ENCODE data around the gene SLC23A1. TPM values are rescaled to one million over a fixed set of nuclear protein-coding genes. Genes with fewer than 3 reads are reported as not detected.

SLC23A1 gene
- total and polyA plus RNA-seq, 3 donors from 2014 or later, result 0.34 TPM; not detected in 2

DNA sequence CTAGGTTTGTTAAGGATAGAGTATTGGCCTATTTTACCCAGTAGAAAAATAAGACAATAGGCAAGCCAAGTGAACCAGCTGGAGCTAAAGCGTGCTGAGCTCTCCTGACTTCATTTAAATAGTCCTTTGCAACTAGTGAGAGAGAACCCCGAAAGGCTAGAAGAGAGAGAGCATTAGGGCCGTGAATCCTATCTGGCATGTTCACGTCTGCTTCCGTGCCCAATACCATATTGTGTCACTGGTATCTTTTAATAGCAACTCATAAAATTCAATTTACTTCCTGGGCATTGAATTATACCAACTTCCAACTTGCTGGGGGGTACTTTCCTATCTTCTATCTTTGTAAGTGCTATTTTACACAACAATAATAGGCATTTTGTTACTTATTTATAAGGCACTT is 42.4 kb upstream of the SLC23A1 start:
- 93 to 98% methylated on average over 5 of the region's 5 CpGs for WGBS, 2 donors
- H3K4me3 ChIP-seq, result no peak overlapping the region
- no peaks in the 10 kb centered on the region for H3K36me3 ChIP-seq (ENCODE audit: low read depth, missing control alignments)
- H3K4me1 ChIP-seq, result no peaks in the 10 kb centered on the region
- TF ChIP-seq POLR2A (IDR thresholded peaks at IDR 0.05) (no peak), CTCF (IDR thresholded peaks at IDR 0.05) (no peak)
- DNase-seq, result no peak
- no peaks in the 10 kb centered on the region for H3K9me3 ChIP-seq
- intact Hi-C loops (cut with DNase I; ENCODE audit: low total_unique reads), result loop anchor here (10.0 kb wide), 1 partner anchor 89 kb away; no protein-coding TSS in a partner anchor
- H3K27me3 ChIP-seq, result no peaks in the 10 kb centered on the region
- H3K27ac ChIP-seq, result no peak overlapping the region

DNA sequence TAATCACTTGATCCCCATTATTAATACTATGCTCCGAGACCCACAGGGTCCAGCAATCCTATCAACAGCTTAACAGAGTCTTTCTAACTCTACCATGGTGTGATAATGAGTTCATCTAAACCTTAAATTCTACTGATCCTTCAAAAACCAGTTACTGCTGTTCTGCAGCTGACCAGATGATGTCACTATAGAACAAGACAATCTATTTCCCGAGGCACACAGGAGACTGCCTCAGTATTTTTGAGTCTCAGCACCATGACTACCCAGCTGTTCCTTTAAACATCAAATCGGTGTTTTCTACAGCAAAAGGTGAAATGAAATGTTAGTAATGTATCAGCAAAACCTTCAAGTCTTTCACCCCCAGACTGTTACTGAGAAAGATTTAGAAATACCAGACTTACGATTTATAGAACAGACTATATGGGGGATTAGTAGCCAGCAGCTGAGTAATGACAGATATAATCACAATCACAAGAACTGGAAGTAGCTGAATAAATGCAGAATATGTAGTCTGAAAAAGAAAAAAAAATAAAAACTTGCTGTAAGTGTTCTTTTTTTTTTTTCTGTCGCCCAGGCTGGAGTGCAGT is 39.3 kb upstream of the SLC23A1 start:
- Histone ChIP-seq H3K27me3 (no peaks in the 10 kb centered on the region), H3K9me3 (no peaks in the 10 kb centered on the region), H3K27ac (no peak overlapping the region), H3K4me1 (no peaks in the 10 kb centered on the region), H3K4me3 (no peak overlapping the region), H3K36me3 (ENCODE audit: low read depth, missing control alignments) (no peaks in the 10 kb centered on the region)
- peak; percentile 69 for DNase-seq
- WGBS, 2 donors, result 49 to 50% methylated on average over 5 of the region's 5 CpGs
- intact Hi-C loops (cut with DNase I; ENCODE audit: low total_unique reads), result loop anchor here (10.0 kb wide), 1 partner anchor 92 kb away; no protein-coding TSS in a partner anchor
- TF ChIP-seq CTCF (IDR thresholded peaks at IDR 0.05), result peak; percentile 62 to 79 (median 72)
- TF ChIP-seq POLR2A (IDR thresholded peaks at IDR 0.05), result no peak

GRCh38 chr5:139419226-139420192 is 36.4 kb upstream of the SLC23A1 start:
- Histone ChIP-seq H3K4me1 (peaks cover 10% of the 10 kb centered on the region), H3K27ac (no peak overlapping the region), H3K36me3 (ENCODE audit: low read depth, missing control alignments) (no peaks in the 10 kb centered on the region), H3K9me3 (no peaks in the 10 kb centered on the region), H3K27me3 (no peaks in the 10 kb centered on the region), H3K4me3 (no peak overlapping the region)
- 87 to 89% methylated on average over 9 of the region's 9 CpGs for WGBS, 2 donors
- intact Hi-C loops (cut with DNase I; ENCODE audit: low total_unique reads), result loop anchor here (10.0 kb wide), 1 partner anchor 95 kb away; no protein-coding TSS in a partner anchor
- no peak for DNase-seq
- TF ChIP-seq CTCF (IDR thresholded peaks at IDR 0.05) (no peak), POLR2A (IDR thresholded peaks at IDR 0.05) (no peak)

GRCh38 chr5:139418793-139419192 is 35.7 kb upstream of the SLC23A1 start:
- peaks cover 10% of the 10 kb centered on the region for H3K4me1 ChIP-seq
- no peak overlapping the region for H3K4me3 ChIP-seq
- 89 to 97% methylated on average over 1 of the region's 1 CpG for WGBS, 2 donors
- no peaks in the 10 kb centered on the region for H3K27me3 ChIP-seq
- intact Hi-C loops (cut with DNase I; ENCODE audit: low total_unique reads), result no loop called here
- no peaks in the 10 kb centered on the region for H3K36me3 ChIP-seq (ENCODE audit: low read depth, missing control alignments)
- no peak overlapping the region for H3K27ac ChIP-seq
- DNase-seq, result no peak
- TF ChIP-seq POLR2A (IDR thresholded peaks at IDR 0.05), result no peak
- no peak for TF ChIP-seq CTCF (IDR thresholded peaks at IDR 0.05)
- H3K9me3 ChIP-seq, result no peaks in the 10 kb centered on the region

Measured in testis (tissue), 3 donors.